Measurements from ENCODE around the gene MRPS24.

Gene MRPS24

GRCh38 chr7:43888993-43889945 lies 20.0 kb upstream of the MRPS24 start:
- Mint-ChIP-seq H3K27ac (peak overlapping the region; percentile 53), H3K27me3 (no peaks in the 10 kb centered on the region), H3K36me3 (ENCODE audit: low read depth) (peaks cover 26% of the 10 kb centered on the region), H3K9me3 (no peaks in the 10 kb centered on the region), H3K4me3 (no peak overlapping the region), H3K4me1 (ENCODE audit: low read depth) (peaks cover 45% of the 10 kb centered on the region)
- DNase-seq: no peak

DNA sequence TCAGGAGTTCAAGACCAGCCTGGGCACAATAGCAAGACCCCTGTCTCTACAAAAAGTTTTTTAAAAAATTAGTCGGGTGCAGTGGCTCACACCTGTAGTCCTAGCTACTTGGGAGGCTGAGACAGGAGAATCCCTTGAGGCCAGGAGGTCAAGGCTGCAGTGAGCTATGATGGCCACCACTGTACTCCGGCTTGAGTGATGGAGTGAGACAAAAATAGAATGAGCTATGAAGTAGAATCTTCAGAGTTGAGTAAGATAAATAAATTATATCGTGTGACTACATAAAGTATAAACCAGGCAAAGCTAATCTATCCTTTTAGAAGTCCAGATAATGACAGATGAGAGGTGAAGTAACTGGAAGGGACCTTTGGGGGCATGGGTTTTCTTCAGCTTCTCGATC lies 15.3 kb upstream of the MRPS24 start:
- peaks cover 13% of the 10 kb centered on the region for H3K4me1 Mint-ChIP-seq (ENCODE audit: low read depth)
- DNase-seq: no peak
- H3K27ac Mint-ChIP-seq: no peak overlapping the region
- H3K27me3 Mint-ChIP-seq: no peaks in the 10 kb centered on the region
- H3K36me3 Mint-ChIP-seq (ENCODE audit: low read depth): peaks cover 66% of the 10 kb centered on the region
- H3K9me3 Mint-ChIP-seq: no peaks in the 10 kb centered on the region
- H3K4me3 Mint-ChIP-seq: no peak overlapping the region

DNA sequence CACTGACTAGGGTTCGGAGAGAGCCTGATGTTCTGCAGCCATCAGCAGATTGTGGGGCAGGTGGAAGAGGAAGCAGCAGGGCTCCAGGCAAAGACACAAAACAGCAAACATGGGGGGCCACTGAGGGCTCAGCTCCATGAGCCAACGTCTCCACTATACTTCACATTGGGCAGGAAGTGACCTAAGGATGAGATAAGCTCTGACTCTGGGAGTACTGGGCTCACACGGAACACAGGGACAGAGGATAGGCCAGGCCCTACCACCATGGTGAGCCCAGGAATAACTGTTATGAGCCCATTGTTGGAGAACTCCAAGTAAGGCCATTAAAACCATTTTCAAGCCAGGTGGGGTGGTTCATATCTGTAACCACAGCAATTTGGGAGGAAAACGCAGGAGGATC lies 14.9 kb upstream of the MRPS24 start:
- Mint-ChIP-seq H3K27ac (no peak overlapping the region), H3K36me3 (ENCODE audit: low read depth) (peaks cover 70% of the 10 kb centered on the region), H3K4me1 (ENCODE audit: low read depth) (peaks cover 9% of the 10 kb centered on the region), H3K27me3 (no peaks in the 10 kb centered on the region), H3K9me3 (no peaks in the 10 kb centered on the region), H3K4me3 (no peak overlapping the region)
- no peak for DNase-seq

GRCh38 chr7:43880596-43880995 lies 11.3 kb upstream of the MRPS24 start:
- no peaks in the 10 kb centered on the region for H3K4me1 Mint-ChIP-seq (ENCODE audit: low read depth)
- peak overlapping the region; percentile 61 for H3K27ac Mint-ChIP-seq
- no peaks in the 10 kb centered on the region for H3K9me3 Mint-ChIP-seq
- H3K4me3 Mint-ChIP-seq: no peak overlapping the region
- no peak for DNase-seq
- H3K27me3 Mint-ChIP-seq: no peaks in the 10 kb centered on the region
- peaks cover 95% of the 10 kb centered on the region for H3K36me3 Mint-ChIP-seq (ENCODE audit: low read depth)

DNA sequence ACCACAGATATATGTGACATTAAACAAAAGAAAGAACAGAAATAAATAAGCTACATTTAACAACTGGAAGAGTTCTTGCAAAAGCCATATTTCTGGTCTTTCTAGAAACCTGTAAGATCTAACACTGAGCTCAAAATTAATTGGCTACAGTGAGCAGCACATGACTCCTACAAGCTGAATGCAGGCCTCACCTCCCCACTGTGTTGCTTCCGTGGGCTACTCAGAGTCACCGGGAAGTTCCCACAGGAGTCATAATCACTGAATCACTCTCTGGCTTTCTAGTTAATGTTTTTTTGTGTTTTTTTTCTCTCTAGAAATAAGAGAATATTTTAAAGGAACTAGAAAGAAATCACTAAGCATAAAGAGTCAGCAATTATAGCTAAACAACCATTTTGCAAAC lies 10.2 kb upstream of the MRPS24 start:
- H3K4me1 Mint-ChIP-seq (ENCODE audit: low read depth): no peaks in the 10 kb centered on the region
- peak overlapping the region; percentile 34 for H3K27ac Mint-ChIP-seq
- peaks cover 95% of the 10 kb centered on the region for H3K36me3 Mint-ChIP-seq (ENCODE audit: low read depth)
- no peak for DNase-seq
- H3K4me3 Mint-ChIP-seq: no peak overlapping the region
- H3K27me3 Mint-ChIP-seq: no peaks in the 10 kb centered on the region
- H3K9me3 Mint-ChIP-seq: no peaks in the 10 kb centered on the region

- Mint-ChIP-seq H3K27ac (peak overlapping the region; percentile 34), H3K4me3 (no peak overlapping the region), H3K27me3 (no peaks in the 10 kb centered on the region), H3K4me1 (ENCODE audit: low read depth) (no peaks in the 10 kb centered on the region), H3K9me3 (no peaks in the 10 kb centered on the region), H3K36me3 (ENCODE audit: low read depth) (peaks cover 89% of the 10 kb centered on the region)
- no peak for DNase-seq
These were observed 9.6 kb upstream of the MRPS24 start for GRCh38 chr7:43878867-43879266.

GRCh38 chr7:43877968-43878864 lies 8.9 kb upstream of the MRPS24 start:
- no peak for DNase-seq
- Mint-ChIP-seq H3K4me3 (no peak overlapping the region), H3K36me3 (ENCODE audit: low read depth) (peaks cover 83% of the 10 kb centered on the region), H3K27ac (peak overlapping the region; percentile 19), H3K27me3 (no peaks in the 10 kb centered on the region), H3K4me1 (ENCODE audit: low read depth) (peaks cover under 1% of the 10 kb centered on the region), H3K9me3 (no peaks in the 10 kb centered on the region)

DNA sequence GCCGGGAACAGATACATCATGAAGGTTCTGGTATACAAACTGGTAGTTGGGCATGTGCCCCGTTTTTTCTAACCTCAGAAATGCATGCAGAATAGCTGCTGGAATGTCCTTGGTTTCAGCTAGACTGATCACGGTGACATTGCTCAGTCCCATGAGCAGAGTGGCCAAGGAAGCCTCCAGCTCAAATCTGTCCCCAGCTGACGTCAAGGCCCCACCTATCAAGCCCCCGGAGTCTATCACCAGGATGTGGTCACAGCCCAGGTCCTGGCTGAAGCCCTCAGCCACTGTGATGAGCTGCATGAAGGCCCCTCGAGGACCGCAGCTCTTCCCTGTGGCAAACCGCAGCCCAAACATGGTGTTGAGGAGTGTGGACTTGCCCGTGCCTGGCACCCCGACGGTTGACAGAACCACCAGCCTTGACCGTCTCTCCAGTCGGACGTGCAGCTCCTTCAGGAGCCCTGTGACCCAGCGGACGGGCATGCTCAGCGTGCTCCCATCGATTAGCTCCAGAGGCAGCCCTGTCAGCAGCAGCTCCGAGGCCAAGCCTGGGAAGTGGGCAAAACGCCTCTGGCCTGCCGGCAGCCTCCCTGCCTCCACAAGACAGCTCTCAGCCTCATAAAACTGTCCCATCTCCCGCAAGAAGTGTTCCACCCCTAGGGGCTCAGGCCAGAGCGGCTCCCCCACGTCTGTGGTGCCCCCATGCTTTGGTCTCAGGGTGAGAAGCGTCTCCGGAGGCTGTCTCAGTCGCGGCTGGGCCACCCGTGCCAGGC lies 7.8 kb upstream of the MRPS24 start:
- H3K36me3 Mint-ChIP-seq (ENCODE audit: low read depth): peaks cover 75% of the 10 kb centered on the region
- H3K4me3 Mint-ChIP-seq: no peak overlapping the region
- no peaks in the 10 kb centered on the region for H3K27me3 Mint-ChIP-seq
- H3K4me1 Mint-ChIP-seq (ENCODE audit: low read depth): peaks cover 11% of the 10 kb centered on the region
- no peaks in the 10 kb centered on the region for H3K9me3 Mint-ChIP-seq
- no peak overlapping the region for H3K27ac Mint-ChIP-seq
- no peak for DNase-seq

DNA sequence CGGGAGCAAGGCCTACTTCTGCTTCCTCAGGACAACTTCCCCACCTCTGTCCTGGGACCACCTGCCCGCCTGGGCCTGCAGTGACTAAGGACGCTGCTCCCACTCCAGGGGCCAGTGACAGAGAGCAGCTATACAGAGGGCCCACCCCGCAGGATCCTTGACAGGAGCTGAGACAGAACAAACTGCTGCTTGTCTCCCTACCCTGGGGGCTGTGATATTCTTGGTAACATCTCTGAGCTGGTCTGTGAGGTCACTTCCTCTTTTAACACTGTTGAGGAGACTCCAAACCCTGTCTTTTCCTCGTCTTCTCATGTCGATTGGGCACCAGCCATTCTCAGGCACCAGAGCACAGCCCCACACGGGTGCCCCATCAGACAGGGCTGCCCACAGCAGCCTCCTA lies 6.9 kb upstream of the MRPS24 start:
- Mint-ChIP-seq H3K36me3 (ENCODE audit: low read depth) (peaks cover 66% of the 10 kb centered on the region), H3K9me3 (no peaks in the 10 kb centered on the region), H3K4me3 (no peak overlapping the region), H3K27ac (no peak overlapping the region), H3K4me1 (ENCODE audit: low read depth) (peaks cover 12% of the 10 kb centered on the region), H3K27me3 (no peaks in the 10 kb centered on the region)
- DNase-seq: no peak

GRCh38 chr7:43873300-43873699 lies 4.0 kb upstream of the MRPS24 start:
- H3K9me3 Mint-ChIP-seq: no peaks in the 10 kb centered on the region
- no peak overlapping the region for H3K27ac Mint-ChIP-seq
- H3K4me3 Mint-ChIP-seq: no peak overlapping the region
- H3K36me3 Mint-ChIP-seq (ENCODE audit: low read depth): peaks cover 45% of the 10 kb centered on the region
- H3K27me3 Mint-ChIP-seq: no peaks in the 10 kb centered on the region
- peaks cover 26% of the 10 kb centered on the region for H3K4me1 Mint-ChIP-seq (ENCODE audit: low read depth)
- no peak for DNase-seq

- H3K4me3 Mint-ChIP-seq: no peak overlapping the region
- H3K9me3 Mint-ChIP-seq: no peaks in the 10 kb centered on the region
- no peak overlapping the region for H3K27ac Mint-ChIP-seq
- H3K36me3 Mint-ChIP-seq (ENCODE audit: low read depth): peaks cover 45% of the 10 kb centered on the region
- no peaks in the 10 kb centered on the region for H3K27me3 Mint-ChIP-seq
- peaks cover 33% of the 10 kb centered on the region for H3K4me1 Mint-ChIP-seq (ENCODE audit: low read depth)
- no peak for DNase-seq
These were observed 3.2 kb upstream of the MRPS24 start for GRCh38 chr7:43872406-43873110.

GRCh38 chr7:43871064-43871463 lies 1.7 kb upstream of the MRPS24 start:
- no peak for DNase-seq
- H3K4me3 Mint-ChIP-seq: no peak overlapping the region
- no peak overlapping the region for H3K27ac Mint-ChIP-seq
- peaks cover 44% of the 10 kb centered on the region for H3K36me3 Mint-ChIP-seq (ENCODE audit: low read depth)
- H3K4me1 Mint-ChIP-seq (ENCODE audit: low read depth): peaks cover 35% of the 10 kb centered on the region
- no peaks in the 10 kb centered on the region for H3K9me3 Mint-ChIP-seq
- H3K27me3 Mint-ChIP-seq: no peaks in the 10 kb centered on the region

GRCh38 chr7:43870316-43870715 lies 999 bp upstream of the MRPS24 start:
- Mint-ChIP-seq H3K36me3 (ENCODE audit: low read depth) (peaks cover 44% of the 10 kb centered on the region), H3K27ac (peak overlapping the region; percentile 95), H3K9me3 (no peaks in the 10 kb centered on the region), H3K4me3 (peak overlapping the region; percentile 83), H3K4me1 (ENCODE audit: low read depth) (peaks cover 35% of the 10 kb centered on the region), H3K27me3 (no peaks in the 10 kb centered on the region)
- DNase-seq: no peak

- Mint-ChIP-seq H3K4me1 (ENCODE audit: low read depth) (peaks cover 35% of the 10 kb centered on the region), H3K27ac (peak overlapping the region; percentile 95), H3K4me3 (peak overlapping the region; percentile 83), H3K9me3 (no peaks in the 10 kb centered on the region), H3K36me3 (ENCODE audit: low read depth) (peaks cover 44% of the 10 kb centered on the region), H3K27me3 (no peaks in the 10 kb centered on the region)
- DNase-seq: no peak
These were observed 537 bp upstream of the MRPS24 start for GRCh38 chr7:43869867-43870240.
